ENCODE results near the gene GMPPB. TPM values are rescaled to one million over a fixed set of nuclear protein-coding genes. Genes with fewer than 3 reads are reported as not detected.

Gene GMPPB
- total and polyA plus RNA-seq, 12 donors, result 11.2 to 141 (median 30.1) TPM

DNA sequence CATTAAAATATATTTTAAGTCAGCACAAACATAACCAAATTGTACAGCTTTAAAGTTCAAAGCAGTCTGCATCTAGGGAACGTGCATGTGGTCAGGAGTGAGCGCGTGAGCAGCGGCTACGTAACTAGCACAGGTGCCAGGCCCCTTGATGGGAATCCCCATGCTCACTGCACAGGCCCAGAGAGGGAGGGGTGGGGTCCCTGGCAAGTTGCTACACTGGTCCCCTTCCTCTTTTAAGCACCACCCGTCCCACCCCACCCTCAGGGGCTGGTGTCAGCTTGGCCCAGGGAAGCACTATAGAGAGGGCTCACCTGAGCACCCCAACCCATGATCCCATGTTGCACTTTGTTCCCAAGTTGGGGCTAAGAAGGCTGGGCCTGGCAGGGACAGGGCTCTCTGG, 835 bp upstream of the GMPPB start:
- Histone ChIP-seq H3K9me3 (replicated peaks in 1 of 3) (no peaks in the 10 kb centered on the region), H3K36me3 (replicated peaks in 1 of 2) (peaks cover 0 to 58% of the 10 kb centered on the region in 2 donors), H3K4me1 (replicated peaks in 1 of 2) (peaks cover 14 to 23% of the 10 kb centered on the region in 2 donors), H3K27me3 (no peaks in the 10 kb centered on the region), H3K4me3 (peak overlapping the region in 1 of 4 donors; percentile 95), H3K27ac (peak overlapping the region; percentile 83 to 99 (median 95))
- TF ChIP-seq POLR2A (IDR thresholded peaks at IDR 0.05), result no peak
- TF ChIP-seq, protein P1, sequence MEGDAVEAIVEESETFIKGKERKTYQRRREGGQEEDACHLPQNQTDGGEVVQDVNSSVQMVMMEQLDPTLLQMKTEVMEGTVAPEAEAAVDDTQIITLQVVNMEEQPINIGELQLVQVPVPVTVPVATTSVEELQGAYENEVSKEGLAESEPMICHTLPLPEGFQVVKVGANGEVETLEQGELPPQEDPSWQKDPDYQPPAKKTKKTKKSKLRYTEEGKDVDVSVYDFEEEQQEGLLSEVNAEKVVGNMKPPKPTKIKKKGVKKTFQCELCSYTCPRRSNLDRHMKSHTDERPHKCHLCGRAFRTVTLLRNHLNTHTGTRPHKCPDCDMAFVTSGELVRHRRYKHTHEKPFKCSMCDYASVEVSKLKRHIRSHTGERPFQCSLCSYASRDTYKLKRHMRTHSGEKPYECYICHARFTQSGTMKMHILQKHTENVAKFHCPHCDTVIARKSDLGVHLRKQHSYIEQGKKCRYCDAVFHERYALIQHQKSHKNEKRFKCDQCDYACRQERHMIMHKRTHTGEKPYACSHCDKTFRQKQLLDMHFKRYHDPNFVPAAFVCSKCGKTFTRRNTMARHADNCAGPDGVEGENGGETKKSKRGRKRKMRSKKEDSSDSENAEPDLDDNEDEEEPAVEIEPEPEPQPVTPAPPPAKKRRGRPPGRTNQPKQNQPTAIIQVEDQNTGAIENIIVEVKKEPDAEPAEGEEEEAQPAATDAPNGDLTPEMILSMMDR (IDR thresholded peaks at IDR 0.05), result no peak
- DNase-seq, result peak in 6 of 7 donors; percentile 46 to 70 (median 62)
- WGBS, 4 donors, result 0 to 28% (median 17%) methylated on average over 1 to 6 of the region's 6 CpGs
- intact Hi-C loops (cut with DNase I), result no loop called here

DNA sequence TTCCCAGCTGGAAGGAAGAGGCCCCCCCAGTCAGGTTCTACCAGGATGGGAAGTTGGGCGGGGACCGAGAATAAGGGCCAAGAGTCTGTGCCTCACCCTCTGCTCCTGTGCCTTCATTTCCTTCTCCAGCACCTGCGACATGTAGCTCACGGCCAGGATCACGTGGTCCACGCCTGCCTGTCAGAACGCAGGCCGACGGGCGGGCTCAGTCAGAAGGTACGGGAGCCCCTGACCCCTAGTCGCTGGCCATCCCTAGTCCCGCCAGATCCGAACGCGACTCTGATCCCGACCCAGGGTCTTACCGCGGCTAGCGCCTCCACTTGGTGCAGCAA, 489 bp downstream of the GMPPB start:
- Histone ChIP-seq H3K27me3 (no peaks in the 10 kb centered on the region), H3K27ac (peak overlapping the region; percentile 62 to 99 (median 95)), H3K9me3 (replicated peaks in 1 of 3) (no peaks in the 10 kb centered on the region), H3K36me3 (replicated peaks in 1 of 2) (peaks cover 0 to 48% of the 10 kb centered on the region in 2 donors), H3K4me3 (peak overlapping the region; percentile 80 to 100 (median 96)), H3K4me1 (replicated peaks in 1 of 2) (peaks cover 14 to 32% of the 10 kb centered on the region in 2 donors)
- WGBS, 4 donors, result 0% methylated on average over 20 of the region's 20 CpGs; no CpG with 5 or more reads in 1 of the 4 donors
- no peak for TF ChIP-seq POLR2A (IDR thresholded peaks at IDR 0.05)
- TF ChIP-seq, protein P1 (IDR thresholded peaks at IDR 0.05), result no peak
- intact Hi-C loops (cut with DNase I), result no loop called here
- peak; percentile 66 to 87 (median 76) for DNase-seq

DNA sequence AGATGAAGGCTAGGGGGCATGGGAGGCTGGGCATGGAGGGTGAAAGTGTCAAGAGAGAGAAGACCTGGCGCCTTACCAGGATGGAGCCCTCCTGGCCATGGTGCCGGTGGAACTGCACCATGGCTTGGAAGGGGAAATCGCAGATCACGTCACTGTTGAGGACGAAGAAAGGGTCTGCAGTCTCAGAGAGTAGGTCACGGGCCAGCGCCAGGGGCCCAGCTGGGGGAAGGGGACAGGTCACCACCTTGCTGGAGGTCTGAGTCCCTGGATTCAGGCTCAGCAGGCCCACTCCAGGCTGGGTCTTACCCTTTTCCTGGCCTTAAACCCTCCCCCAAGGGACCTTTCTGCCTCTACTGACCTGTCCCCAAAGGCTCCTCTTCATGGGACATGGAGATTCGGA, 855 bp downstream of the GMPPB start:
- Histone ChIP-seq H3K27me3 (no peaks in the 10 kb centered on the region), H3K27ac (peak overlapping the region; percentile 62 to 99 (median 95)), H3K36me3 (replicated peaks in 1 of 2) (peaks cover 0 to 44% of the 10 kb centered on the region in 2 donors), H3K9me3 (replicated peaks in 1 of 3) (no peaks in the 10 kb centered on the region), H3K4me3 (peak overlapping the region in 3 of 4 donors; percentile 95 to 100 (median 96)), H3K4me1 (replicated peaks in 1 of 2) (peaks cover 14 to 32% of the 10 kb centered on the region in 2 donors)
- peak in 4 of 7 donors; percentile 31 to 44 (median 38) for DNase-seq
- intact Hi-C loops (cut with DNase I), result no loop called here
- TF ChIP-seq, protein P1 (IDR thresholded peaks at IDR 0.05), result no peak
- no peak for TF ChIP-seq POLR2A (IDR thresholded peaks at IDR 0.05)
- 59 to 73% (median 60%) methylated on average over 8 of the region's 8 CpGs for WGBS, 4 donors

DNA sequence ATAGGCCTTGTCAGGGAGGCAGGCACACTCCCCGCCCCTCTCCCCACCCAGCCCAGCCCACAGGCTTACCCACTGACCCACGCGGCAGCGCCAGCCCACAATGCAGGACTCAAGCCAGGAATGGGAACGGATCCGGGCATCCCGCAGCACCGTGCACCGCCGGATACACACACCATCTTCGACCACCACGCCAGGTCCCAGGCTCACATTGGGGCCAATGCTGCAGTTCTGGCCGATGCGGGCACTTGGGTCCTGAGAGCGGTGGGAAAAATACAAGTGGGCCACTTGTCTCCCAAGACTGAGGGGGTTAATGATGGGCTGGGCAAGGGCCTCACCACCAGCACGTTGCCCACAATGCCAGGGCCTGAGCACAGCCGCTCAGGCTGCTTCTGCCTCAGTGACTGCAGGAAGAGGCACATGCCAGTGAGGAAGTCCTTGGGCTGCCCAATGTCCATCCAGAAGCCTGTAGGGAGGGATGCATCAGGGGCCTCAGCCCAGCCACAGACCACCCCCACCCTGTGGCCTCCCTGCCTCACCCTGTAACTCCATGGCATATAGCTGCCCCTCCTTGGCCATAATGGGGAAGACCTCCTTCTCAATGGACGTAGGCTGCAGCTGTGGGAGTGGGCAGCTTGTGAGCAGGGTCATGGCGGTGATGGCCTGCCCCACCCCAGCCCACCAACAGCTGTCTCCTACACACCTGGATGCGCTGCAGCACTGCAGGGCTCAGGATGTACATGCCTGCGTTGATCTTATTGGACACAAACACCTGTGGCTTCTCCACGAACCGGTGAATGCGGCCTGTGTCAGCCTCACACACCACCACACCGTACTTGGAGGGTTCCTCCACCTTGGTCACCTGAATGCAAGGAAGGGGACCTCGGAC, 1.6 kb downstream of the GMPPB start:
- TF ChIP-seq POLR2A (IDR thresholded peaks at IDR 0.05), result no peak
- TF ChIP-seq, protein P1 (IDR thresholded peaks at IDR 0.05), result no peak
- intact Hi-C loops (cut with DNase I), result no loop called here
- Histone ChIP-seq H3K4me1 (replicated peaks in 1 of 2) (peaks cover 14 to 32% of the 10 kb centered on the region in 2 donors), H3K27ac (peak overlapping the region in 2 of 5 donors; percentile 97 to 99), H3K4me3 (peak overlapping the region in 1 of 4 donors; percentile 95), H3K36me3 (replicated peaks in 1 of 2) (peaks cover 0 to 36% of the 10 kb centered on the region in 2 donors), H3K27me3 (no peaks in the 10 kb centered on the region), H3K9me3 (replicated peaks in 1 of 3) (no peaks in the 10 kb centered on the region)
- peak in 1 of 7 donors; percentile 21 for DNase-seq
- 82 to 89% (median 85%) methylated on average over 5 to 26 of the region's 26 CpGs for WGBS, 4 donors

Data from adrenal gland (tissue), 12 donors.